ENCODE data around the gene ASTN2.

DNA sequence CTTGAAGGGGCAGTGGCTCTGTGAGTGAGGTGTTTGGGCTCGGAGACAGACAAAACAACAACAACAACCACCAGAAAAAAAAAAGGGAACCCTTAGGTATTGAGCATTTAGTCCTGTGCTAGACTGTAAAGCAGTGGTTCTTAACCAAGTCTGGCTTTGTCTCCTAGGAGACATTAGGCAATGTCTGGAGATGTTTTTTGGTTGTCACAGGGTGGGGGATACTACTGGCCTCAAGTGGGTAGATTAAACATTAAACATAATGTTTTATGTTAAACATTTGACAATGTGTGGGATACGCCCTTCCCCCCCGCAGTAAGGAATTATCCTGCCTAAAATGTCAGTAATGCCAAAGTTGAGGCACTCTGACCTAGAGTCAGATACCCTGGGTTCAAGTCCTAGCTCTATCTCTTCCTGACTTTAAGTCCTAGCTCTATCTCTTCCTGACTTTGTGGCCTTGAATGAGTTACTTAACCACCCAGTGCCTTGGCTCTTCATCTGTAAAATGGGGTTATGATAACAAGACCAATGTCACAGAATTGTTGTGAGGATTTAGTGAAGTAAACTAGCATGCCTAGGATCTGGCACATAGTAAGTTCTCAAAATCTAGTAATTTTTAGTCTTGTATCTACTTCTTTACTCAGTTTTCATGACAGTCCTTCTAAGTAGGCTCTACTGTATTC is 725.9 kb downstream of the ASTN2 start:
- no peak for TF ChIP-seq FOXA3 (CRISPR knock-in tag; conservative IDR thresholded peaks at IDR 0.05 in 1 of 2, IDR thresholded peaks at IDR 0.05 in 1 of 2)
- TF ChIP-seq JUN (IDR thresholded peaks at IDR 0.05; ENCODE audit: borderline replicate concordance, low read depth, low read length), result no peak
- TF ChIP-seq JUN (CRISPR knock-in tag; IDR thresholded peaks at IDR 0.05; ENCODE audit: borderline replicate concordance), result no peak
- TF ChIP-seq MYBL2 (IDR thresholded peaks at IDR 0.05; ENCODE audit: low read depth), result no peak
- no peak for TF ChIP-seq MYBL2 (CRISPR knock-in tag; IDR thresholded peaks at IDR 0.05; ENCODE audit: borderline replicate concordance)
- no peak for TF ChIP-seq IRF2 (CRISPR knock-in tag; IDR thresholded peaks at IDR 0.05)
- TF ChIP-seq ZBTB33 (CRISPR knock-in tag; IDR thresholded peaks at IDR 0.05), result no peak
- TF ChIP-seq ZZZ3 (IDR thresholded peaks at IDR 0.05), result no peak
- TF ChIP-seq EZH2 (IDR thresholded peaks at IDR 0.05; ENCODE audit: borderline replicate concordance, low read depth, low read length), result no peak
- TF ChIP-seq NFIC (IDR thresholded peaks at IDR 0.05), result no peak
- no peak for TF ChIP-seq CEBPZ (IDR thresholded peaks at IDR 0.05; ENCODE audit: borderline replicate concordance, low read depth, low read length)
- TF ChIP-seq, protein P1, sequence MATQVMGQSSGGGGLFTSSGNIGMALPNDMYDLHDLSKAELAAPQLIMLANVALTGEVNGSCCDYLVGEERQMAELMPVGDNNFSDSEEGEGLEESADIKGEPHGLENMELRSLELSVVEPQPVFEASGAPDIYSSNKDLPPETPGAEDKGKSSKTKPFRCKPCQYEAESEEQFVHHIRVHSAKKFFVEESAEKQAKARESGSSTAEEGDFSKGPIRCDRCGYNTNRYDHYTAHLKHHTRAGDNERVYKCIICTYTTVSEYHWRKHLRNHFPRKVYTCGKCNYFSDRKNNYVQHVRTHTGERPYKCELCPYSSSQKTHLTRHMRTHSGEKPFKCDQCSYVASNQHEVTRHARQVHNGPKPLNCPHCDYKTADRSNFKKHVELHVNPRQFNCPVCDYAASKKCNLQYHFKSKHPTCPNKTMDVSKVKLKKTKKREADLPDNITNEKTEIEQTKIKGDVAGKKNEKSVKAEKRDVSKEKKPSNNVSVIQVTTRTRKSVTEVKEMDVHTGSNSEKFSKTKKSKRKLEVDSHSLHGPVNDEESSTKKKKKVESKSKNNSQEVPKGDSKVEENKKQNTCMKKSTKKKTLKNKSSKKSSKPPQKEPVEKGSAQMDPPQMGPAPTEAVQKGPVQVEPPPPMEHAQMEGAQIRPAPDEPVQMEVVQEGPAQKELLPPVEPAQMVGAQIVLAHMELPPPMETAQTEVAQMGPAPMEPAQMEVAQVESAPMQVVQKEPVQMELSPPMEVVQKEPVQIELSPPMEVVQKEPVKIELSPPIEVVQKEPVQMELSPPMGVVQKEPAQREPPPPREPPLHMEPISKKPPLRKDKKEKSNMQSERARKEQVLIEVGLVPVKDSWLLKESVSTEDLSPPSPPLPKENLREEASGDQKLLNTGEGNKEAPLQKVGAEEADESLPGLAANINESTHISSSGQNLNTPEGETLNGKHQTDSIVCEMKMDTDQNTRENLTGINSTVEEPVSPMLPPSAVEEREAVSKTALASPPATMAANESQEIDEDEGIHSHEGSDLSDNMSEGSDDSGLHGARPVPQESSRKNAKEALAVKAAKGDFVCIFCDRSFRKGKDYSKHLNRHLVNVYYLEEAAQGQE (IDR thresholded peaks at IDR 0.05; ENCODE audit: borderline replicate concordance), result no peak
- TF ChIP-seq, protein P1 (CRISPR knock-in tag; IDR thresholded peaks at IDR 0.05; ENCODE audit: low read depth), result no peak
- TF ChIP-seq UBTF (IDR thresholded peaks at IDR 0.05; ENCODE audit: borderline replicate concordance in 1 of 2, low read depth in 2 of 2, low read length in 2 of 2), result no peak
- no peak for TF ChIP-seq BRF1 (IDR thresholded peaks at IDR 0.05; ENCODE audit: borderline replicate concordance, extremely low read depth, insufficient read length)
- TF ChIP-seq FOXK1 (CRISPR knock-in tag; IDR thresholded peaks at IDR 0.05; ENCODE audit: borderline replicate concordance), result no peak

All from K562 (cell line).